GM23338 (cell line): Measurements from ENCODE around the gene MTURN.

Experiments
- EZH2 ChIP-seq: fragments of 200-600 bp; sonication (generic); IDR thresholded peaks from one replicate; pipeline ENCODE4 v1.8.0; 2017; ENCODE audit warnings: antibody characterized with exemption, mild to moderate bottlenecking, low read depth; ENCODE audit not compliant: unreplicated experiment
- EZH2phosphoT487 ChIP-seq: fragments of 200-600 bp; sonication (generic); IDR thresholded peaks from one replicate; pipeline ENCODE4 v1.8.1; 2018; ENCODE audit warnings: antibody characterized with exemption; ENCODE audit not compliant: unreplicated experiment
- JUNB ChIP-seq: IDR thresholded peaks from one replicate; pipeline ENCODE4 v1.6.1; 2016; ENCODE audit warnings: antibody characterized with exemption; ENCODE audit not compliant: unreplicated experiment
- TF ChIP-seq, protein P1 (sequence below), 2 experiments: fragments of 200-600 bp in 1 of 2; sonication (generic) in 1 of 2; conservative IDR thresholded peaks; 2 replicates each; pipeline versions ENCODE4 v1.5.1 to v1.6.1; 2016 to 2017; ENCODE audit warnings: antibody characterized with exemption in 2 of 2, low read depth in 2 of 2, mild to moderate bottlenecking in 2 of 2, moderate library complexity in 1 of 2
- TF ChIP-seq, protein P2 (sequence below): IDR thresholded peaks from one replicate; pipeline ENCODE4 v1.6.1; 2018; ENCODE audit warnings: antibody characterized with exemption; ENCODE audit not compliant: unreplicated experiment

DNA sequence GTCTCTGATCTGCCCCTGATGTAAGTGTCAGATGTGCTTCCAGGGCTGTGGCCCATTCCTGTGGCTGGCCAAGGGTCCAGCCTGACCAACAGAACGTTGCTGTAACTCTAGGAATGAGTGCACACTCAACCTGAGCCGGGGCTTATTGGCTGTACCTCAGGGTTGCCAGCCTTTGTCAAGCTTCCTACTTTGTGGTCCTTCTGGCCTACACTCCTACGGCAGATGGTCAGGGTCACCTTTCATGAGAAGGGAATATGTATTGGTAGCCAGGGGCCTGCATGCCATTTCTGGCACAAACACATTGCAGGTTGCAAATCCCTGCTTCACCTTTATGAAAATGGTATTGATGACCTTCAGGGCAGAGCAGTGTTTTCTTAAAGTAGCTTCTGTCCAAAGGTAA lies 64.5 kb downstream of the MTURN start:
- TF ChIP-seq EZH2phosphoT487 (no peak), JUNB (no peak), EZH2 (no peak)
- TF ChIP-seq, protein P1, sequence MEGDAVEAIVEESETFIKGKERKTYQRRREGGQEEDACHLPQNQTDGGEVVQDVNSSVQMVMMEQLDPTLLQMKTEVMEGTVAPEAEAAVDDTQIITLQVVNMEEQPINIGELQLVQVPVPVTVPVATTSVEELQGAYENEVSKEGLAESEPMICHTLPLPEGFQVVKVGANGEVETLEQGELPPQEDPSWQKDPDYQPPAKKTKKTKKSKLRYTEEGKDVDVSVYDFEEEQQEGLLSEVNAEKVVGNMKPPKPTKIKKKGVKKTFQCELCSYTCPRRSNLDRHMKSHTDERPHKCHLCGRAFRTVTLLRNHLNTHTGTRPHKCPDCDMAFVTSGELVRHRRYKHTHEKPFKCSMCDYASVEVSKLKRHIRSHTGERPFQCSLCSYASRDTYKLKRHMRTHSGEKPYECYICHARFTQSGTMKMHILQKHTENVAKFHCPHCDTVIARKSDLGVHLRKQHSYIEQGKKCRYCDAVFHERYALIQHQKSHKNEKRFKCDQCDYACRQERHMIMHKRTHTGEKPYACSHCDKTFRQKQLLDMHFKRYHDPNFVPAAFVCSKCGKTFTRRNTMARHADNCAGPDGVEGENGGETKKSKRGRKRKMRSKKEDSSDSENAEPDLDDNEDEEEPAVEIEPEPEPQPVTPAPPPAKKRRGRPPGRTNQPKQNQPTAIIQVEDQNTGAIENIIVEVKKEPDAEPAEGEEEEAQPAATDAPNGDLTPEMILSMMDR (conservative IDR thresholded peaks at IDR 0.05; ENCODE audit: low read depth in 2 of 2): no peak
- TF ChIP-seq, protein P2, sequence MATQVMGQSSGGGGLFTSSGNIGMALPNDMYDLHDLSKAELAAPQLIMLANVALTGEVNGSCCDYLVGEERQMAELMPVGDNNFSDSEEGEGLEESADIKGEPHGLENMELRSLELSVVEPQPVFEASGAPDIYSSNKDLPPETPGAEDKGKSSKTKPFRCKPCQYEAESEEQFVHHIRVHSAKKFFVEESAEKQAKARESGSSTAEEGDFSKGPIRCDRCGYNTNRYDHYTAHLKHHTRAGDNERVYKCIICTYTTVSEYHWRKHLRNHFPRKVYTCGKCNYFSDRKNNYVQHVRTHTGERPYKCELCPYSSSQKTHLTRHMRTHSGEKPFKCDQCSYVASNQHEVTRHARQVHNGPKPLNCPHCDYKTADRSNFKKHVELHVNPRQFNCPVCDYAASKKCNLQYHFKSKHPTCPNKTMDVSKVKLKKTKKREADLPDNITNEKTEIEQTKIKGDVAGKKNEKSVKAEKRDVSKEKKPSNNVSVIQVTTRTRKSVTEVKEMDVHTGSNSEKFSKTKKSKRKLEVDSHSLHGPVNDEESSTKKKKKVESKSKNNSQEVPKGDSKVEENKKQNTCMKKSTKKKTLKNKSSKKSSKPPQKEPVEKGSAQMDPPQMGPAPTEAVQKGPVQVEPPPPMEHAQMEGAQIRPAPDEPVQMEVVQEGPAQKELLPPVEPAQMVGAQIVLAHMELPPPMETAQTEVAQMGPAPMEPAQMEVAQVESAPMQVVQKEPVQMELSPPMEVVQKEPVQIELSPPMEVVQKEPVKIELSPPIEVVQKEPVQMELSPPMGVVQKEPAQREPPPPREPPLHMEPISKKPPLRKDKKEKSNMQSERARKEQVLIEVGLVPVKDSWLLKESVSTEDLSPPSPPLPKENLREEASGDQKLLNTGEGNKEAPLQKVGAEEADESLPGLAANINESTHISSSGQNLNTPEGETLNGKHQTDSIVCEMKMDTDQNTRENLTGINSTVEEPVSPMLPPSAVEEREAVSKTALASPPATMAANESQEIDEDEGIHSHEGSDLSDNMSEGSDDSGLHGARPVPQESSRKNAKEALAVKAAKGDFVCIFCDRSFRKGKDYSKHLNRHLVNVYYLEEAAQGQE: no peak
